GM21576 (cell line): ENCODE data around the gene RSRC1.
"Not testable (repeated sequence)": the region's sequence is repeated elsewhere in the genome, so short reads cannot be mapped to it uniquely, and the experiment has no call there.

Source experiments
- ATAC-seq: cut with Tn5 transposase; IDR thresholded peaks from one replicate; pipeline ENCODE4 v1.9.1; 2021; ENCODE audit warnings: mild to moderate bottlenecking, moderate library complexity; ENCODE audit not compliant: unreplicated experiment

RSRC1 gene

DNA sequence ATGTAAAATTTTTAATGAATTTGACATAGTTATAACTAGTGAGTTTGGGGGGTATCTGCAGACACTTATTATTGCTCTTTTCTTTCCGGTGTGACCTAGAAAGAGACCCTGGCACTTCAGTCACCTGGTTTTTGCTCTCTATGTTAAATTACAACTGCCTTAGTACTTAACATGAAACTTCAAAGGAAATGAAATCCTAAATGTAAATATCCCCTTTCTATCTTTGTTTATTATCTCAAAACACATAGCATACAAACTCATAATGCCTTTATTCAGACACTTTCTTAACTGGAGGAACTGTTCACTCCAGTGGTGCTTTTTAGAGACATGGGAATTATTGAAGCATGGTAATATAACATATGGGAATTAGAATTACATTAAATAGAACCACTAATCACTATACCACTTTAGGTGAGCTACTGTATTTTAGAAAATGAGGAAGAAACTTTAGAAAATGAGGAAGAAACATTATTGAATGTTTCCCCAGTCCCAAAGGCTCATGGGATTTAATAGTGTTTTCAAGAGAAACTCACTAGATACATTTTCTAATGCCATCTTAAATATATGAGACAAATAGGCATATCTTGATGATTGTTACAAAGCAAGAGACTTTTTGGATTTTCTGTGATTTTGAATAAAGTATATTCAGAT lies 341.6 kb downstream of the RSRC1 start:
- ATAC-seq: no peak

DNA sequence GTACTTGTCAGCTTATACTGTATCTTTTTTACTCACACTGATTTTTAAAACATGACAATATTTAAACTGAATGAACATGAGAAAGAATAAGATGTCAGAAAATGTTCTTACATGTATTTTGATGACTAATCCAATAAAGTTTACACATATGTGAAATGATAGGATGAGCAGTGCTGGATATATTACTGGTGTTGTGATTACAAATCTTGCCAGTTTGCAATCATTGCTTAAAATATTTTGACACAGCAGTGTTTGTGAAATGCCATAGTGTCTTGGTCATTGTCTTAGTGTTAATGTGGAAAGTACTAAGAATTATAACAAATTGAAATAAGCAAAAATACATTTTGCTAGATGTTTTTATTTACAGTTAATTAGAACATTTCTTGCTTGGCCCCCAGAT lies 342.4 kb downstream of the RSRC1 start:
- no peak for ATAC-seq

DNA sequence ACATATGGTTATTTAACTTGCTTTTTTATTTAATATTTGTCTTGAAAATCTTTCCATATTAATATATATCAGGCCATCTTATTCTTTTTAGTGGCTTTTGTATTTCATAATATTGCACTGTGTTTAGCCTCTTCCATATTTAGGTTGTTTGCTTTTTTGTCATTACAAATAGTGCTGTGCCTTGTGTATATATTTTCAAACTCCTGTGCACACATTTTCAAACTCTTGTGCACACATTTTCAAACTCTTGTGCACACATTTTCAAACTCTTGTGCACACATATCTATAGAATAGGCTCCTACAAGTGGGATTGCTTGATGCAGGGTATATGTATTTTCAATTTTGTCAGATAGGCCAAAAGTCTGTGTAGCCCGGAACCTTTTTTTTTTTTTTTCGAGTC lies 343.1 kb downstream of the RSRC1 start:
- no peak for ATAC-seq

DNA sequence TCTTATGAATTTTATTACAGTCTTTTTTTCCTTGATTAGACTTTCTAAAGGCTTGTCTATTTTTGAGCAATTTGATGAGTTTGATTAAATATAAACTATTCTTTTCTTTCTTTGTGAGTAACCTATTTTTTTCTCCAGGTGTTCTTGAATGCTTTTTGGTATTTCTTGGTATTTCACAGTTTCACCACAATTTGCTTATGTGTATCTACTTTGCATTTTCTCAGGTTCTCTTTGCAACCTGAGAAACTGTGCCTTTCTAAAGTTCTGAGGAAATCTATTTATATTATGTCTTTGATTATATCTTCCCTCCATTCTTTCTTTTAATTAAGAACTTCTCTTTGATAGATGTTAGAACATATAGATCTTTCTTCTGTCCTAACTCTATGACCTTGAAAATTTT lies 344.0 kb downstream of the RSRC1 start:
- no peak for ATAC-seq

DNA sequence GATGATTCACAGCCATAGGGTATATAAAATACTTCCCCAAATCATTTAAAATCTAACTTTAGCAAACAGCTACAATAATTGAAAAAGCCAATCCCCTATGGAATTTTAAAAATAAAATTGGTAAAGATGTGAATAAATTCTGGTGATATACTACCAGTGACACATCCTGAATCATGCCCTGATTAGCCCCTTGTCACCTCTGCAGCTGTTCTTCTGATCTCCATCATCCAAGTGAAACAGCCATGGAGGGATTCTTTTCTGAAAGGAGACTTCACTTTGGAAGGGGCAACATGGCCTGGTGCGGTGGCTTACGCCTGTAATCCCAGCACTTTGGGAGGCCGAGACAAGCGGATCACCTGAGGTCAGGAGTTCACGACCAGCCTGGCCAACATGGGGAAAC lies 345.5 kb downstream of the RSRC1 start:
- no peak for ATAC-seq

DNA sequence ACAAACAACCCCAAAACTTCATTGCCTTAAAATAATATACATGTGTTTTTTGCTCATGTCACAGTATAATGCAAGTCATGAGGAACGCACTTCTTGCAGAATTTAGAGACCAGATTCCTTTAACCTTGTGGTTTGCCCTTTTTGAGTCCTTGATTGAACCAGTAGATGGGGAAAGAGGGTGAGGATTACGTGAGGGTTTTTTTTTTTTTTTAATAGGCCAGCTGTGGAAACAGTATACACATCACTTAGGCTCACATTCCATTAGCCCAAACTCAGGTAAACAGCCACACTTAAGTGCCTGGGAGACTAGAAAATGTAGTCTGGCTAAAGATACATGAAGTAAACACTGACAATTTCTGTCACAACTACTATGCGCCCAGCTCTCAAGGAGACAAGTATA lies 346.2 kb downstream of the RSRC1 start:
- no peak for ATAC-seq

DNA sequence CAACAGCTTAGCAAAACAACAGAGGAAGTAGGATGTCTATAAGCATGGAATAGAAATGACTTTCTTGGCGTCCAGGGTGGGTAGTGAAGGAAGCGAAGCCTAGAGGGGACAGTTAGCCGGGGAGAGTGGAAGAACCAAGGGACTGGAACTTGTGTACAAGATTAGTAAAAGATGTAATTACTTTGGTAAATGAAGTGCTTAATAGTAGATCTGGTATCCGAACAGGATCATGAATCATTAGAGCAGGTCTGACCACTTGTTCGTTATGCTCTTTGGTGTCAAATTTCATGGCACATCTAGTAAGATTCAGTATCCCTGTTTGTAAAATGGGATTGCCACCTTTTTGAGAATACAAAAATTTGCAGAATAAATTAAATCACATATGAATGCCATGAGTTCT lies 348.6 kb downstream of the RSRC1 start:
- no peak for ATAC-seq

DNA sequence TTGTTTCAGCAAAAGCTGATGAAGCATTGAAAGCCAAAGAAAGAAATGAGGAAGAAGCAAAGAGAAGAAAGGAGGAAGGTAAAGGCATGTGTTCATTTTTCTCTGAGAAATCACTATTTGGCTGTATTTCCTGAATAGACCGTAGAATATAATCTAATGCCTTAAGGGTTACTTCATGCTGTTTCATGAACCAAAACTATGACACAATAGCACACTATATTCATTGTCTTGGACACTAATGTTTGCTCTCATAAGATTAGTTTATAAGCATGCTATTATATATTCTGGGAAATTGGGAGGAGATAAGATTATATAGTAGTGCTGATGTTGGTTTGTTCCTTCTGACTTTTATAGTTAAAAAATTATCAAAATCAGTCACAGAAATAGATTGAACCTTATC lies 351.0 kb downstream of the RSRC1 start:
- no peak for ATAC-seq

DNA sequence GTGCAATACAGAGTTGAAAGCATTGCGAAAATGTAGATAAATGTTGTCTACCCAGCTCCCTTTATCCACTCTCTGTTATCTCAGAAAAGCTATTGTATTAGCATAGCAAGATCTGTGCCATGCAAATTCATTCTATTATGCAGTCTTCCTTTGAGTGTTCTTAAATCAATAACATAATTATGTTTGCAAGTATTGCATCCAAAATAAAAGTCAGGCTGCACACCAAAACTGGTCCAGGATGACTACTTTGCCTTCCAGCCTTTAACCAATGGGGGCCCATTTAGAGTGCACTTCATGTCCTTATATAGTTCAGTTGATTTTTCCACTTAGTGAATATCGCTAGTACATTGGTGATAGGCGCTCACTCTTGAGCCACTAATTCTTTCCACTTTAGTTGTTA lies 353.7 kb downstream of the RSRC1 start:
- no peak for ATAC-seq

DNA sequence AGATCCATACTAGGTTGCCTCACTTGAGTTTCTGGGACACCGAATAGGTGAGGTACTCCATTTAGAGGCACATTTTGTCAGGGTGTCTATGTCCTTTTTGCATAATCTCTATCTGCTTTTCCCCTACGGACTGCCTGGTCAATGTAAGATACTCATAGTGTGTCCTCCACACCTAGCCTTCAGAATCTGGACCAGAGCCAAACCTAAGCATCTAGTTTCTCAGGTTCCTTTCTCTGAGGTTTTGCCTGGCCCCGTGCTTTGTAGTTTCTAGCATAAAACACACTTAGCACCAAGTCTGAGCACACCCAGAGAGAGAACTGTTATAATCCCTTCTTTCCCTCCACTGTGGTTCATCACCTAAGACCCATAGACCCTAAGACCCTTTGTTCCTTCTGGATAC lies 355.2 kb downstream of the RSRC1 start:
- no peak for ATAC-seq

DNA sequence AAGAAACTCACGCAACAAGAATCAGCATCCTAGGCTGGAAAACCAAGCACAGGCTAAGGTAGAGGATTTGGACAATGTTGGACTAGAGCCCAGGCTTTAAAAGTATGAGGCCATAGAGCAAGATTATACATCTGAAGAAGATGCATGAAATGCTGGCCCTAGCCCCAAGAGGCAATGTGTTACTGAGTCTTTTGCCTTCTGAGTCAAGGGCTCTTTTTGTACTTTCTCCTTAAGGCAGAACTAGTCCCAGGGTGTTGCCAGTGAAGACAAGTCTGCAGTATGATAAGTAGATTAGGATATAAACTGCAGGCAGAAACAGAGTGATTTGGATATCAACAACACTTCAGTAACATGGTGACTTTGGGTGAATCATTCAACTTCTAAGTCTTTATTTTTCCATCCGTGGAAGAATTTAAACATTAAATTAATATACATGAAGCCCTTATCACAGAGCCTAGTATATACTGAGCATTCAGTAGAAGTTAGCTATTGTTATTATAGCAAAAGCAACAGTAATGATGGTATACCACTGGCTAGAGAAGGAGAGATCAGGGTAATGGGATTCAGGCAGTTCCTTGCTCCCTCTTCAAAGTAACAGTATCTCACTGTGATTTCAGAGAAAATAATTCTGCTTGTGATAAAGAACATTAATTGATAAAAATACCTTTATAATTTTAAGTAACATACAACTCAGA lies 361.2 kb downstream of the RSRC1 start:
- no peak for ATAC-seq

DNA sequence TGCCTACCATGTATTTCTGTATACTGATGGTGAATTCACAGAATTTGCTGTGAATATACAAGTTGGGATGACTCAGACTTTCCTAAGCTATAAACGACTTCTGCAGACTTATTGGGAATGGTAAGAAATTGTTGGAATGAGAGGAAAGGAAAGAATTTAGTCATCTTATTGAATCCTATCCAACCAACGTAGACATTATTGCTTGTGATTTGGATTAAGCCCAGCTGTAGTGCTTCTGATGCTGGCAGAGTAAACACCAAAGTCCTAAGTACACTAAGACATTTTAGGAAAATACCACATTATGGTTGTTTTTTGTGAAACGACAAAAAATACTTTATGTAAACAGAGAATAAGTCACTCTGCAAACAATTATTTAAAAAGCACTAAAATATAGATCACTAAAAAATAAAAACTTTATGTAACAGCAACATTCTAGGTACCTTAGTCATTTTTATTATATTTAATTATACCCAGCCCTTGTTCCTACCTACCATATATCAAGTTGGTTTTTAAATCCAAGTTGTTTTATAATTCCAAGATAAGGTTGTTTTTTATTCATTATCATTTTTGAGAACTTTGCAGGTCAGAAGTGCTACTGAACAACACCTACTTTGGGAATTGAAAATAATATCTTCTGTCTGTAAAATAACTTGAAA lies 361.9 kb downstream of the RSRC1 start:
- no peak for ATAC-seq

DNA sequence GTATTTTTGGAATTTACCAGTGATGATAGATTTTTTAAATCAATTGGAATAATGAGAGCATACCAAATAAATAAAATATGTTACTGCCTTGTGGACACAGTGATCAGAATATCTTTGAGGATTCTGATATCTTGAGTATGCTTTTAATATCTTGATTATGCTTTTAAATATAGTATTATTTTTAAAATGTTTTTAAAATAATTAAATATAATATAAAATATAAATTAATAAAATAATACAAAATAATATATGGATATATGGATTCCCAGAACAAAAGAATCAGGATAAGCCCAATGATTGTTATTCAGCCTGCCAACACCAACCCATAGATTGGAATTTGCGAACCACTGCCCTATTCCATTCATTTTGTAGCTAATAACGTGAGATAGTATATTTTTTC lies 369.2 kb downstream of the RSRC1 start:
- ATAC-seq: no peak

DNA sequence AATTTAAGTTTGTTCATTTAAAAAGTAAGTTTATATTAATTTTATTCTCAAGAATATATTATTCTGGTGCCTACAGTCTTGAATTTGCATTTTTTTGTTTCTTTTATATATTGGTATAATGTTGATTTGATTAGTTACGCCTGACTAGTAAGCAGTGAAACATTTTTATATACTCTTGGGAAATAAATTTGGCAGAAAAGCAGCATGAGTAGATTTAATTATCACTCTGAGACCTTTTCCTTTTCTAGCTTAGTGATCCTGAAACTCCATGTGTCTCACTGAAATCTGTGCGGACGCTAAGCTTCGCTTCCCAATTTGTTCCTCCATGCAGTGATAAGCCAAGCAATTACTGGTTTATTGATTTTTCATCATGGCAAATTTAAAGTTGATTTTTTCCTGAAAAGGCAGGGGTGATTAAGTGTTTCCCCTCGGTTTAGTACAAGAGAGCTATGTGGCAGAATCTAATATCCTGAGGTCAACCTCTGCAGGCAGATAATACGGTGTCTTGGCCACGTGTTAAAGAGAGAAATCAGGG lies 373.9 kb downstream of the RSRC1 start:
- no peak for ATAC-seq

DNA sequence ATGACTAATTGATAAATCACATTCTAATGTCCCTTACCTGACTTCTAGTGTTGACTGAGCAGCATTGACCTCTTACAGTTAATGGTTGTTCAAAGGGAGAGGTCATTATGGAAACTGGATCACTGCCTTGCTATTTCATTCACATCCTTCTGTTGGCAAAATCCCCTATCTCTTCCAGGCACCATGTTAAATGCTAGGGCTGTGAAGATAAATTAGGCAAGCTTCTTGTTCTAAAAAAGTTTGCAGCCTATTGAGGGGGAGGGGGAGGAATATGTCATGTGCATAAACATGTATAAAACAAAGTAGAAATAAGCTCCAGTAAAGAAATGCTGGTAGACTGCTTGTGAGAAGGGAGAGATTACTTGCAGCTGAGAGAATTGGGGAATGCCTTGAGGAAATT lies 376.3 kb downstream of the RSRC1 start:
- no peak for ATAC-seq

DNA sequence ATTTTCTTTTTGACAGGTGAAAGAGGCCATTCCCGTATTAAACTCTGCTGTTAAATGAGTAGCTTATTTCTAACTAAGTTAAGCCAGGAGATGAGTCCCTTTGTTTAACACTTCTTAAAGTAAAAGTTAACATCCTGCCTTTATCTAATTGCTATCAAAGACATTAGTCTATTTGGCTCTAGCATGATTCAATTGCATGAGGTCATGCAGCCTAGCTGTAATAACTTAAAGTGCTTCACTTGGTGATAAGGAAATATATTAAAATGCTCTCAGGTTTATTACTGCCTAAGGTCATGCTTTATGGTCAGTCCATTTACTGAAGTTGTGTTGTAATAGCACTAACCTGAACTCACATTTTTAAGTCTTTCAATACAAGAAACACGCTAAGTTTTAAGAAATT lies 378.8 kb downstream of the RSRC1 start:
- no peak for ATAC-seq

DNA sequence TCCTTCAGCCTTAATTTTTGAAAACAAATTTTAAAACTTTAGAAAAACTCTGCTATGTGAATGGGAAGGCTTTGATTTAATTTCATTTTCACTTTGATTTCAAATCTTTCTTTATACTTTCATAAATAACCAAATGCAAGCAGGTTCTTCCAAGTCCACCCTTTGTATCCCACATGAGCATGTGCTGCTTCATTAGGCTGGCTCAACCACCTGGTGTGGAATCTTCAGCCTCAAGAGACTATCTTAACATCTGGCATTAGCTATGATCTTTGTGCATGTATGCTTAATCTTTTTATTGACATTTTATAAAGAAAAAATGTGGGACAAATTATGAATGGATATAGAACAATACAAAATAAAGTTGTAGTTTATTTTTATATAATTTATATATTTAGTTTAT lies 379.3 kb downstream of the RSRC1 start:
- no peak for ATAC-seq

DNA sequence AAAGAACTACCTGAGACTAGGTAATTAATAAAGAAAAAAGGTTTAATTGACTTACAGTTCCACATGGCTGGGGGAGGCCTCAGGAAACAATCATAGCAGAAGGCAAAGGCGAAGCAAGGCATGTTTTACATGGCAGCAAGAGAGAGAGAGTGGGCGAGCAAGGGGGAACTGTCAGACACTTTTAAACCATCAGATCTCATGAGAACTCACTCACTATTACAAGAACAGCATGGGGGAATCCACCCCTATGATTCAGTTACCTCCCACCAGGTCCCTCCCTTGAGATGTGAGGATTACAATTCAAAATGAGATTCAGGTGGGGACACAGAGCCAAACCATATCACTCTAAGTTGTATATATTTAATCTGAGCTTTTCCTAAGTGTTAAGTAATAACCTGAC lies 382.1 kb downstream of the RSRC1 start:
- no peak for ATAC-seq

DNA sequence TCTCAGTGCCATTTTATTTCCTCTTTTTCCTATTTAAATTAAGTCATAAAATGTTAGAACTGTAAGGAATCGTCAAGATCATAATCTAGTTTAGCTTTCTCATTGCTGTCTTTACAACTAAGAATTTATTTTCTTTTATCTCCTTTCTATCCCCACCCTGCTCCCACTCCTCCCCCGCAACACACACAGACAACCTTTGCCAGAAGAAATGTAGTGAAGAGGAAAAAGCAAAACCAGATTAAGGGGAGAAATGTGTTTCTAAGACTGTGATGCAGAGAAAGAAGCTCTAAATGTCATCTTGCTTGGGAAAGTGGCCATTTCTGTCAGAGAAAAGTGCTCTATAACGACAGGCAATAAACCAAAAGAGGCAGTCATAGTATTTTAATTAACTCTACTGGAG lies 382.8 kb downstream of the RSRC1 start:
- no peak for ATAC-seq

DNA sequence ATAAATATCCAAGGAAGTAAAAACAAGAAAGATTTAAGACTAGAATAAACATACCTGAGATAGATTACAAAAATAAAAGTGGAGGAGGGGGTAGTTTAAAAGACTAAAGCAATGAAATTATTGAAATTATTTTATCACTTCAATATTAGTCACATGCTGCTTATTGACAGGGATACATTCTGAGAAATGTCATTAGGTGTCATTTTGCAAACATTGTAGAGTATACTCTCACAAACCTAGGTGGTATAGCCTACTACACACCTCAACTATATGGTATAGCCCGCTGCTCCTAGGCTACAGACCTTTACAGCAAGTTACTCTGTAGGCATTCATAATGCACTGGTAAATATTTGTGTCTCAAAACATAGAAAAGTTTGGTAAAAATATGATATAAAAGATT lies 384.0 kb downstream of the RSRC1 start:
- ATAC-seq: no peak

DNA sequence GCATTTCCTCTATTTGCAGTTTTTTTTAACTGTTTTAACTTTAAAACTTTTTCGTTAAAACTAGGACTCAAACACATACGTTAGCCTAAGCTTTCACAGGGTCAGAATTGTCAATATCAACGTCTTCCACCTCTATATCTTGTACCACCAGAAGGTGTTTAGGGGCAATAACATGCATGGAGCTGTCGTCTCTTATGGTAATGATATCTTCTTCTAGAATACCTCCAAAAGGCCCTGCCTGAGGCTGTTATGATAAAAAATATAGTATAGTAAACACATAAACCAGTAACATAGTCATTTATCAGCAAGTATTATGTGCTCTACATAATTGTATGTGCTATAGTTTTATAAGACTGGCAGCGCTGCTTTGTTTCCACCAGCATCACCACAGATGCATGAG lies 384.8 kb downstream of the RSRC1 start:
- no peak for ATAC-seq

DNA sequence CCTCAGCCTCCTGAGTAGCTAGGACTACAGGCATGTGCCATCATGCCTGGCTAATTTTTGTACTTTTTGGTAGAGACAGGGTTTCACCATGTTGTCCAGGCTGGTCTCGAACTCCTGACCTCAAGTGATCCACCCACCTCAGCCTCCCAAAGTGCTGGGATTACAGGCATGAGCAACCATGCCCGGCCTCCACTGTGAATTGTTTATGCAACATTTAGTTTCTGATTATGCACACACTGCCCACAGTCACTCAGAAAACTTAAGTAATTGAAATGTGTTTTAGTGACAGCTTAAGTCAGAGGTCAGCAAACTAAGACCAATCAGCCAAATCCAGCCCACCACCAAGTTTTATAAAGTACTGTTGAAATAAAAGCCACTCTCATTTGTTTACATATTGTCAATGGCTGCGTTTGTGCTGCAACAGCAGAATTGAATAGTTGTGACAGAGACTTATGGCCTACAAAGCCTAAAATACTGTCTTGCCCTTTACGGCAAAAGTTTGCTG lies 385.6 kb downstream of the RSRC1 start:
- ATAC-seq: not testable (repeated sequence)
